Left lobe of liver (tissue), 2 donors: ENCODE results near the gene SH3PXD2A. TPM values are rescaled to one million over a fixed set of nuclear protein-coding genes. Genes with fewer than 3 reads are reported as not detected.
"Not testable (repeated sequence)": the region's sequence is repeated elsewhere in the genome, so short reads cannot be mapped to it uniquely, and the experiment has no call there.

ENCODE experiments used
- ATAC-seq: fragments of 200-7000 bp; cut with Tn5 transposase; one replicate; pipeline ENCODE4 v1.9.1; 2020; ENCODE audit warnings: mild to moderate bottlenecking, moderate library complexity
- DNase-seq: peaks from one replicate; pipeline ENCODE4 v3.0.0-alpha.2; 2020; ENCODE audit warnings: low spot score
- total RNA-seq: library from RNA; stranded (reverse); gene quantifications from one replicate; pipeline ENCODE4 v1.2.1, GENCODE V29; 2021
- donor health status: DM: no; HTN: no; CAD: no; lungs with moderate emphysema.
- donor health status: DM: no; HTN: yes; CAD: no.

Gene SH3PXD2A
- total RNA-seq, 1 donor from 2014 or later: 43.5 TPM

DNA sequence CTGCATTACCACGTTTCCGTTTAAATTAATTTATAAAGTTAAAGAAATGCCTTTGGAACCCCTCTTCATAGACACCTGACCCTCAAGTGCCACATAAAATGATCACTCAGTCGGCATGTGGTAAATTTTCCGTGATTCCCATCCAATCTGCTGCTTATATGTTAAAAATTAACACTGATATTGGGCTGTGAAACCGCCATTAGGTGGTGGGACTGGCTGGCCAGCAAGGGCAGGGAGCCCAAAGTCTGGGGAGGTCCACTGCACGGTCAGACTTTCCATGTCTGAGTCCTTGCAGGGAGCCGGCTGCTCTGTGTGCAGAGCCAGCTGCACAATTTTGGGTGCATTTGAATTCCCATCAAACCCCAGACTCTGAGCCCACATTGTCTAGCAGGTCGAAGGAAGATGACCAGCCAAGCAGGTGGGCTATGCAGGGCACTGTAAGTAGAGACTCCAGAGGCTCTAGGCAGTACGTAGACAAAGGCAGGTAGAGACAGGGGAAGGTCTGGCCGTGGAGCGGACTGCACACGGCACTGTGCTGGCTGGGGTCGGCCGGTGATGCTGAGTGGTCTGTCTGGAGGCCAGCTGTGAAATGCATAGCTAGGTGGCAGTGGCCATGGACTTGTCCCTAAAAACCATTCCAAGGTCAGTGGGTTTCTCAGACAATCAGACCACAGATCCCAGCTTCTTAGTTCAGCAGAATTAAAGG is 122.9 kb downstream of the SH3PXD2A start:
- ATAC-seq: no peak
- DNase-seq: no peak

- no peak for DNase-seq
- no peak for ATAC-seq
These were observed 123.6 kb downstream of the SH3PXD2A start for GRCh38 chr10:103731609-103732270.

- DNase-seq, ATAC-seq: not testable (repeated sequence)
These were observed 124.3 kb downstream of the SH3PXD2A start for GRCh38 chr10:103731026-103731425.

DNA sequence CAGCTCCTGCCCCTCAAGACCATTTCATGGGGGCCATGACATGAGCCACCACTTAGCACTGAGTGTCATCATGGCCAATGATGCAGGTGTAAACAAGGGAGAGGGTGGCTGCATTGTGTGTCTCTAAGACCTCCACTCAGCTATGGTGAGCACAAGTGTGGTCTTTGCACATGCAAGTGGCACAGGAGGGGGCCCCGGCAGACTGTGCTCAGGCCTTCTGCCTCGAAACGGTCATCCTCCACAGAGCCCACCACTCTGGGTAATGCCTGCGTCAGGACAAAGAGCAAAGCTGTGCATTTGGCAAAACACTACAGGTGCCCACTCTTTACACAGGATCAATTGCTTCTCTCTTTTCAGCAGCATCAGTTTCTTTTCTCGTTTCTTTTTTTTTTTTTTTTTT is 125.5 kb downstream of the SH3PXD2A start:
- no peak for ATAC-seq
- no peak for DNase-seq

- ATAC-seq (no peak), DNase-seq (no peak)
These were observed 127.2 kb downstream of the SH3PXD2A start for GRCh38 chr10:103727991-103728689.

GRCh38 chr10:103727546-103727963 is 127.8 kb downstream of the SH3PXD2A start:
- DNase-seq (no peak), ATAC-seq (peak; percentile 34)

GRCh38 chr10:103726637-103727036 is 128.7 kb downstream of the SH3PXD2A start:
- ATAC-seq (no peak), DNase-seq (no peak)

DNA sequence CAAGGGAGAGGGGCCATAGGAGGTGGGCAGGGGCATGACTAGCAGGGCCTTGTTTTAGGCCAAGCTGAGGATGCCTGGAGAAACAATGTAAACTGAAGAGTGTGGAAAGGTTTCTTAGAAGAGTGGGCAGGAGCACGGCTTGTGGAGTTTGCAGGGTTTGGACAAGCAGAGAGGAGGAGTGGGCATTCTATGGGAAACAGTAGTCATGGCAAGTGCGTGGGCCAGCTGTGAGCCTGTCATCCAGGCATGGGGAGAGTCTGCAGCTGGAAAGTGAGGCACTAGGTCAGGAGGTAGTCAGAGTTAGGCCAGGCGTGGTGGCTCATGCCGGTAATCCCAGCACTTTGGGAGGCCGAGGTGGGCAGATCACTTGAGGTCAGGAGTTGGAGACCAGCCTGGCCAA is 130.1 kb downstream of the SH3PXD2A start:
- ATAC-seq (no peak), DNase-seq (no peak)

GRCh38 chr10:103724771-103725170 is 130.6 kb downstream of the SH3PXD2A start:
- ATAC-seq (no peak), DNase-seq (no peak)

DNA sequence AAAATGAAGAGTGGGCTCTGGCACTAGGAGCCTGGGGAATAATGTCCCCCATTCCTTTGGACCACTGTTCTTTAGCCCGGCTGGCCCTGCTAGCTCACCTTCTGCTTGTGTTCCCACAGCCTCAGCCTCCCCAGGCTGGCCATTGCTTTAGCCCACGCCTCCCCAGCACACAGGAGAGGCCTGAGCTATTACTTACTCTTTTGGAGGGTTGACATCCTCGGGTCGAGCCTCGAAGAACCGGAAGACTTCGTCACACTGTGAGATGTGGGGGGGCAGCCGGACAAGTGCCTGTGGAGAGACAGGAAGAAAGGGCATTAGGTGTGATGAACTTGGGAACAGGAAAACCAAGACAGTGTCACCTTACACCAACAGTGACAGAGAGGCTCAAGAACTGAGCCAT is 131.3 kb downstream of the SH3PXD2A start:
- DNase-seq: no peak
- no peak for ATAC-seq

GRCh38 chr10:103723557-103723956 is 131.8 kb downstream of the SH3PXD2A start:
- ATAC-seq (no peak), DNase-seq (no peak)

DNA sequence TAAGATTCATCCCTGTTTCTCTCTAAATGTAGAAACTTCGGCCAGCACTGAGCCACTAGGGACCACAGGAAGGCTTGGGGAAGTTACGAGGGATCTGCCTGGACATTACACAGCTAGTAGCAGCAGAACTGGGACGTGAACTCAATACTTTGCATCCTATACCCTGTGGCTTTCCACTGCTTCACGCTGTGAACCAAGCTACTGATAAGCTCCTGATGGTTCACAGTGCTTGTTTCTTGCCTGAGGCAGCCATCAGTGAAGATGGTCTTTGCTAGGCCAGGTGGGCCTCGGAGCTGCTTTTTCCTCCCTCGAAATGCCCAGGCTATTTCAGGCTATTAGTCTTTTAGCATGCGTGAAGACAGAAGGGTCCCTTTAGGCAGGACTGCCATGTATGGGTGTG is 132.7 kb downstream of the SH3PXD2A start:
- DNase-seq: no peak
- no peak for ATAC-seq

DNA sequence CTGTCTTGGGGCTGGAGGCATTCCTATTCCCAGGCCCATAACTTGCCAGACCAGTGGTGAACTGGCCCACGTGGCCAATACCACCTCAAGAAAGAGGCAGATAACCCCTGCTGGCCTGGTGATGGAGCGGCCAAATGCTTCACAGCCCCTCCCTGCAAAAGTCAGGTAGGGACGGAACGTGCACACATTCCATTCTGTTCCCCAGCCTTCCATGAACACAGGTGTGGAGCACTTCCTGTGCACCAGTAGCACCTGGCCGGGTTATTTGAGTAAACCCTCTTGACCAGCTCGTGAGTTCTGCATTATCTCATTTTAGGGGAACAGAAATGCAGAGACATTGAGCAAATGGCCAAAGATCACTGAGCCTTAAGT is 134.4 kb downstream of the SH3PXD2A start:
- DNase-seq: no peak
- no peak for ATAC-seq

DNA sequence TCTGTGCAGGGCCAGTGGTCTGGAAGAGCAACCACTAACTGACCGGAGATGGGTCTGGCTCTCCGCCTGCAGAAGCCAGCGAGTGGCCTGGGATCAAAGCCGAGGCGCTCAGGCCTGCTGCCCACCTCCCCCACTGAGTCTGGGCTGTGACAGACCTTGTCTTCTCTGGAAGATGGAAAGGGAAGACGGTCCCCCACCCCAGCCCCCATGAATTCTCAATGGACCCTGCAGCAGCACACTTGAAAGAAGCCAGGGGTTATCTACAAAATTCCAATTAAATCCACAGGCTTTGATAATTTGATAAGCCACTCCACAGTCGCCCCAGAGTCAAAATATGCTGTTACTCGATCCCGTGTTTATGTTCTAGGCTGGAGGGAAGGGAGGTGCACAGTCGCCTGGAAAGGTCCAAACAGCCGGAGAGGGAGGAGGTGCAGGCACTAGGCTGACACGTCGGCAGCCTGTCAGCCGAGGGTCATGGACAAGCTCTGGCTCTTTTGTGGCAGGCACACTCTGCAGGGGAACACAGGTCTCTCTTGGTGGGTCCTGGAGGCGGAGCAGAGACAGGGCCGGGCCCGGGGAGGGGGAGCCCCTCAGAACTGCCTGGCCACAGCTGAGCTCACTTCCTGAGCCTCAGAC is 134.9 kb downstream of the SH3PXD2A start:
- DNase-seq: no peak
- no peak for ATAC-seq

DNA sequence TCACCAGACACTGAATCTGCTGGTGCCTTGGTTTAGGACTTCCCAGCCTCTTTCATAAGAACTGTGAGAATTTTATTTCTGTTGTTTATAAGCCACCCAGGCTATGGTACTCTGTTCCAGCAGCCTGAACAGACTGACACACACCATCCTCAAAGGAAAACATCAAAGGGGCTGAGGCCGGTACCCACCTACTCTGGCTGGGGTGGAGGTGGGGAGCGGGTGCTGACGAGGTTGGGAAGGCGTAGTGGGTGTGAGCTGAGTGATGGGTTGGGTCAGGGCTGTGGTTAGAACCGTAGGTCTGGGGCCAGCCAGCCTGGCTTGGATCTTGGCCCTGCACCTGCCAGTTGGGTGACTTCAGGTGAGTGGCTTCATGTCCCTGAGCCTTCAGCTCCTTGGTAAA is 136.3 kb downstream of the SH3PXD2A start:
- ATAC-seq (no peak), DNase-seq (no peak)

DNA sequence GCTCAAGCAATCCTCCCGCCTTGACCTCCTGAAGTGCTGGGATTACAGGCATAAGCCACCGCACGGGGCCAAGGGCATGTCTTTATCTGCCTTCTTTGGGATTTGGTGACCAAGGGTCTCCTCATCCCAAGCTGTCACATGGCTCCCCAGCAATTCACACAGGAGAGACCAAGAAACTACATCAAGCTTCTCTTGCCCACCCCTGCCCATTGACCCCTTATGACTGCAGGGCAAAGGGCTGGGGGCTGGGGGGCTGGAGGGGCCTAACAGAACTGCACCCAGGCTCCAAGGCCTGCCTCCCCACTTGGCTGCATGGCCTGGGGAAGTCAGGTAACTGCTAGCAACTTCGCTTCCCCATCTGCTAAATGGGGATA is 137.1 kb downstream of the SH3PXD2A start:
- DNase-seq (no peak), ATAC-seq (no peak)

GRCh38 chr10:103717341-103718246 is 137.8 kb downstream of the SH3PXD2A start:
- DNase-seq (no peak), ATAC-seq (no peak)

GRCh38 chr10:103716206-103717160 is 138.9 kb downstream of the SH3PXD2A start:
- ATAC-seq (no peak), DNase-seq (no peak)

DNA sequence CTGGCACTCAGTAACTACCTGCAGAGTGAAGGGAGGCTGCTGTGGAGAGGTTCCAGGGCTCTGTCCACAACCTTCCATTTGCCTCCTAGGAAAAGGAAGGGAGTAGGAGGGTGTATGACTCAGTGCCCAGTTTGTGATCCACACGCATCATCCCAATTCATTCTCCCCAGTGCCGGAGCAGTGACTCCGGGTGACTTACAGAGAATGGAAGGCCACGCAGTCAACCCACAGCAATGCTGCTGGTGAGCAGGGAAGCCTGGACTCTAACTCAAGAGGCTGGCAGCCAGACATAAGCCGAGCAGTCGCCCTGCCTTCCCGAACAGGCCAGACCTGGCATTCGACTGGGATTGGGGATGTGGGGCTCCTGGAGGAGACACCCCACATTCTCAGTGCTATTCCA is 139.9 kb downstream of the SH3PXD2A start:
- DNase-seq: no peak

More for the DNA sequence above, 139.9 kb downstream of the SH3PXD2A start:
- no peak for ATAC-seq
